Progenitor cell of endocrine pancreas (in vitro differentiated cells): ENCODE measurements around the gene ATXN1. TPM values are rescaled to one million over a fixed set of nuclear protein-coding genes. Genes with fewer than 3 reads are reported as not detected.
A peak's percentile ranks its signal among the peaks of the same experiment; 100 is the strongest.

ENCODE experiments used
- DNase-seq: peaks from one replicate; pipeline ENCODE4 v3.0.0; 2021; ENCODE audit warnings: low spot score; ENCODE audit not compliant: unreplicated experiment
- H3K27ac Mint-ChIP-seq: 2 replicates; pipeline ENCODE4 v1.8.0; 2021; ENCODE audit warnings: mild to moderate bottlenecking, moderate library complexity, mixed read lengths
- H3K27me3 Mint-ChIP-seq: 2 replicates; pipeline ENCODE4 v1.8.0; 2021; ENCODE audit warnings: mixed read lengths
- H3K36me3 Mint-ChIP-seq: 2 replicates; pipeline ENCODE4 v1.8.0; 2022; ENCODE audit warnings: mixed read lengths; ENCODE audit not compliant: insufficient read depth
- H3K4me1 Mint-ChIP-seq: 2 replicates; pipeline ENCODE4 v1.8.0; 2021; ENCODE audit warnings: low read depth, mixed read lengths
- H3K4me3 Mint-ChIP-seq: 2 replicates; pipeline ENCODE4 v1.8.0; 2021; ENCODE audit warnings: low read depth, mild to moderate bottlenecking, moderate library complexity, mixed read lengths
- H3K9me3 Mint-ChIP-seq: 2 replicates; pipeline ENCODE4 v1.8.0; 2021; ENCODE audit warnings: low read depth, mixed read lengths
- total RNA-seq: library from RNA; stranded (reverse); gene quantifications from 2 replicates; pipeline ENCODE4 v1.2.1, GENCODE V29; 2021
- TF ChIP-seq, protein P1 (sequence below): fragments of 200-600 bp; sonication (generic); IDR thresholded peaks from one replicate; pipeline ENCODE4 v1.5.0; 2021; ENCODE audit warnings: antibody characterized with exemption, mild to moderate bottlenecking; ENCODE audit not compliant: unreplicated experiment

ATXN1 gene
- total RNA-seq, 1 donor from 2014 or later = 35.8 TPM

DNA sequence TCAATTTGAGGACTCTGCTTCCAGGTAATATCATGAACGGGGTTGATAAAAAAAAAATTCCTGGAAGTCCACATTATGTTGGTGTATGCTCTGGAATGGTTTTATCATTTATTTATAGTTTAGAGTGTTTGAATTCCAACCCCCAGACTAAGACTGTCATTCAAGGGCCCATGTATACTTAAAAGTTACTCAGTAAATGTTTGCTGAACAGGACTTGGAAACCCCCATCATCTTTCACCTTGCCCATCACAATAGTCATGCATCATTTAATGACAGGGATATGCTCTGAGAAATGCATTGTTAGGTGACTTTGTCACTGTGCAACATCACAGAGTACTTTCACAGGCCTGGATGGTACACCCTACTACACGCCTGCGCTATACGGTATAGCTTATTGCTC is 104.8 kb downstream of the ATXN1 start:
- H3K9me3 Mint-ChIP-seq = no peaks in the 10 kb centered on the region
- peaks cover 29% of the 10 kb centered on the region for H3K4me1 Mint-ChIP-seq
- TF ChIP-seq, protein P1, sequence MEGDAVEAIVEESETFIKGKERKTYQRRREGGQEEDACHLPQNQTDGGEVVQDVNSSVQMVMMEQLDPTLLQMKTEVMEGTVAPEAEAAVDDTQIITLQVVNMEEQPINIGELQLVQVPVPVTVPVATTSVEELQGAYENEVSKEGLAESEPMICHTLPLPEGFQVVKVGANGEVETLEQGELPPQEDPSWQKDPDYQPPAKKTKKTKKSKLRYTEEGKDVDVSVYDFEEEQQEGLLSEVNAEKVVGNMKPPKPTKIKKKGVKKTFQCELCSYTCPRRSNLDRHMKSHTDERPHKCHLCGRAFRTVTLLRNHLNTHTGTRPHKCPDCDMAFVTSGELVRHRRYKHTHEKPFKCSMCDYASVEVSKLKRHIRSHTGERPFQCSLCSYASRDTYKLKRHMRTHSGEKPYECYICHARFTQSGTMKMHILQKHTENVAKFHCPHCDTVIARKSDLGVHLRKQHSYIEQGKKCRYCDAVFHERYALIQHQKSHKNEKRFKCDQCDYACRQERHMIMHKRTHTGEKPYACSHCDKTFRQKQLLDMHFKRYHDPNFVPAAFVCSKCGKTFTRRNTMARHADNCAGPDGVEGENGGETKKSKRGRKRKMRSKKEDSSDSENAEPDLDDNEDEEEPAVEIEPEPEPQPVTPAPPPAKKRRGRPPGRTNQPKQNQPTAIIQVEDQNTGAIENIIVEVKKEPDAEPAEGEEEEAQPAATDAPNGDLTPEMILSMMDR = no peak
- DNase-seq = no peak
- H3K4me3 Mint-ChIP-seq = no peak overlapping the region
- no peaks in the 10 kb centered on the region for H3K27me3 Mint-ChIP-seq
- H3K36me3 Mint-ChIP-seq = peaks cover 7% of the 10 kb centered on the region
- no peak overlapping the region for H3K27ac Mint-ChIP-seq

DNA sequence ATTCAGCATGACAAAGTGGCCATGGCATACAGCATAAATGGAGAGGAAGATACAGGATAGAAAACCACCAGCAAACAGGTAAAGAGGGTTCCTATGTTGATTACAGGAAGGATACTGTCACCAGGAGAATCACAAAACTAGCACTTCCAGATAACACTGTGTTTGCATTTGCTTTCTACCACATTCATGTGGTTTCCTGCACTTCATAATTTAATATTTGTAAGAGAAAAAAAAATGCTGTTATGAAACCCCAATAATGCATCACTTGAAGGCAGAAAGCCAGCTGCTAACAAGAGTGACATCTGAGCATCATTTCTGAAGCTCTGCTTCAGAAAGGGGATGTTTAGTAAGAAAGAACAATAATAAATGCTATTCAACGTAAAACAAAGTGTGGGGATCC is 106.6 kb downstream of the ATXN1 start:
- DNase-seq = no peak
- Mint-ChIP-seq H3K4me1 (peaks cover 23% of the 10 kb centered on the region), H3K9me3 (no peaks in the 10 kb centered on the region), H3K36me3 (peaks cover 12% of the 10 kb centered on the region), H3K27ac (no peak overlapping the region), H3K27me3 (no peaks in the 10 kb centered on the region), H3K4me3 (no peak overlapping the region)
- TF ChIP-seq, protein P1 = no peak

DNA sequence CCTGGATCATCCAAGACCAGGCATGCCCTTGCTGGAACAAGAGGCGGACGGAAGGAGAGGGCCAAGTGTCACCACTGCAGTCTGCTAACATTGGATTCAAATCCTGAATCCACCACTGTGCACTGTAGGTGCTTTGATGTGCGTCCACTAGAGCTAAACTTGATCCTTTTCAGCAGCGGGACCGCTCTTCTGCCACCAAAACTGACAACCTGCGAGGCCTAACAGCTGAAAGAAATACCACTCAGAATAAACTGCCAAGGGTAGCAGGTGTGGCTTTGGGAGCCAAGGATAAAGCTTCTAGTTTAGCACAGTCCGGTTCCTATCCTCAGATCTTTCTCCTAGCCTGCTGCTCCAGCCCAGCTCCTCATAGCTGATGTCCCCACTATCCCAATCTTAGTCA is 108.0 kb downstream of the ATXN1 start:
- H3K9me3 Mint-ChIP-seq = no peaks in the 10 kb centered on the region
- H3K4me1 Mint-ChIP-seq = peaks cover 8% of the 10 kb centered on the region
- no peaks in the 10 kb centered on the region for H3K27me3 Mint-ChIP-seq
- TF ChIP-seq, protein P1 = no peak
- no peak for DNase-seq
- H3K4me3 Mint-ChIP-seq = no peak overlapping the region
- H3K36me3 Mint-ChIP-seq = peaks cover 12% of the 10 kb centered on the region
- H3K27ac Mint-ChIP-seq = no peak overlapping the region

DNA sequence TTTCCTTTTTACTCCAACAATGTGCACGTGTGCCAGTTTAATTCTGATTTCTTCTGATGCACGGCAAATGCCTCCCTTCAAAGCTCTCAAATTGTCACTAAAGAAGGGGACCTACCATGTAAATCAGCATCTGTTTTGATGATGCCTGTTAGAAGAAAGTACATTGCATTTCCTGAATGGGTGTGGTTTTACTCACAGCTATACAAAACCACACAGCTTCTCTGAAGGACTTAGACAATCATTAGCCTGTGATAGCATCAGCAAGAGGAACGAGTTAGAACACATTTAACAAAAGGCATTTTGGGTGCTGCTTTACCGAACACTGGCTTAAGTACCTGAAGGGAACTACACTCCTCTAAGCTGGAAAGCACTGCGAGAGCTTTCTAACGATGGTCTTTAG is 109.4 kb downstream of the ATXN1 start:
- Mint-ChIP-seq H3K36me3 (peaks cover 8% of the 10 kb centered on the region), H3K4me1 (peaks cover 1% of the 10 kb centered on the region), H3K9me3 (no peaks in the 10 kb centered on the region), H3K27me3 (no peaks in the 10 kb centered on the region), H3K4me3 (no peak overlapping the region), H3K27ac (no peak overlapping the region)
- no peak for DNase-seq
- TF ChIP-seq, protein P1 = no peak

DNA sequence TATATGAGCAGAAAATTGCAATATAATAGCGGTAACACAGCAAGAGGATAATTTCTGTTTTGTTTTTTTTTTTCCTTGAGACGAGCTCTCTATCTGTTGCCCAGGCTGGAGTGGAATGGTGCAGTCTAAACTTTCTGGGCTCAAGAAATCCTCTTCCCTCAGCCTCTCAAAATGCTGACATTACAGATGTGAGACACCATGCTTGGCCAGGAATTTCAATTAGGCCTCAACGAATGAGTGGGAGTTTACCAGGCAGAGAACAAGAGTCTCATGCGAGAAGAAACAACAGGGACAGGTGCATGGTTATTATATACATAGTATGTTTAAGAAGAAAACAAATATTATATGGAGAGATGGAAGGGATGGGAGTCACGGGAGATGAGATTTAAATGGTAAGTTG is 111.4 kb downstream of the ATXN1 start:
- H3K27ac Mint-ChIP-seq = peak overlapping the region; percentile 20
- H3K27me3 Mint-ChIP-seq = no peaks in the 10 kb centered on the region
- no peak overlapping the region for H3K4me3 Mint-ChIP-seq
- no peaks in the 10 kb centered on the region for H3K9me3 Mint-ChIP-seq
- H3K36me3 Mint-ChIP-seq = peaks cover 10% of the 10 kb centered on the region
- peaks cover 6% of the 10 kb centered on the region for H3K4me1 Mint-ChIP-seq
- DNase-seq = no peak
- TF ChIP-seq, protein P1 = no peak
